Stimulated activated CD4-positive, alpha-beta T cell treated with anti-CD3 and anti-CD28 coated beads, Interleukin-2, amount 100 ng/mL, for 4 hours (primary cell): ENCODE results near the gene HOXB1.
"Not testable (repeated sequence)": the region's sequence is repeated elsewhere in the genome, so short reads cannot be mapped to it uniquely, and the experiment has no call there.

ENCODE experiments used
- DNase-seq: peaks from one replicate; pipeline ENCODE4 v3.0.0-alpha.2; 2020; ENCODE audit warnings: low read depth

The HOXB1 gene

DNA sequence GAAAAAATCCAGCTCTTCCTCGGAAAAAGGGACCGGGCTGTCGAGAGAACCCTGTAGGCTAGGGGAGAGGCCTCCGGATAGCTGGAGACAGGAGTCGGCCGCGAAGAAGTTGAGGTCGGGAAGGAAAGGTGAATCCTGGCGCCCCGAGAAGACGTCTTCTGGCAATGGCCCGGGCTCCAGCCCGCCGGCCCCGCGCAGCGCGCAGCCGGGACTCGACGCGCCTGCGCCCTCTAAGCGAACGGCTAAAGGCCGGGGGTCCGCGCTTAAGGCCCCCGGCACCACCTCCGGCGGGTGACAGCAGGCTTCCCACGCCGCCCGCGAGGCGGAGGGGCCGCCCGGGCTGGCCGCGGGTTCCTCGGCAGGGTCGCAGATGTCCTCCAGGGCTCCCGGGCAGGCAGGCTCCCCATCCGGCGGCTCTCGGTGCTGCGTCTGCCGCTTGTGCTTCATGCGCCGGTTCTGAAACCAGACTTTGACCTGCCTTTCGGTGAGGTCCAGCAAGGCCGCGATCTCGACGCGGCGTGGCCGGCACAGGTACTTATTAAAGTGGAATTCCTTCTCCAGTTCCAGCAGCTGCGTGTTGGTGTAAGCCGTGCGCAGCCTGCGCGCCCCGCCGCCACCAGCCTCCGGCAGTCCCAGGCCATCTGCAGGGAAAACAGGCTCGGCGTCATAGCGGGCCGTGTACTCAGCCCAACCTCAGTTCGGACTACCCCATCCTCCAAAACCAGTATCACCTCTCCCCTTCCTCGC lies 12.5 kb upstream of the HOXB1 start:
- peak; percentile 33 for DNase-seq

DNA sequence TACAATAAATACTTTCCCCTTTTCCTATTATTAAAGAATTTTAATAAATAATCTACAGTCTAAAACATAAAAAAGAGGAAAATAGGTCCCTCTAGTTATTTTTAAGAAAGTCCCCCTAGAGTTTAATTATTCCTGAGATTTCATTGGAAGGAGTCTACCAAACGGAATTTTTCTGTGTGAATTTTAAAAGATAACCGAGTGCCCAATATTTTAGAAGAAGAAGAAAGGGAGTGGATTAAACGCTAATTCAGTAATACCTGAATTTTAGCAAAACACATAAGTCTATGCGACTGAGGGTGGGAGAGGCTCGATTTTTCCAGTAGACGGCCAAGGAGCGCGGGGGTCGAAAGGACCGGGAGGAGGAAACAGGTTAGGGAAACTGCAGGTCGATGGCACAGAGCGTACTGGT lies 11.9 kb upstream of the HOXB1 start:
- no peak for DNase-seq

GRCh38 chr17:48542114-48542656 lies 11.4 kb upstream of the HOXB1 start:
- no peak for DNase-seq

GRCh38 chr17:48541577-48542113 lies 10.8 kb upstream of the HOXB1 start:
- no peak for DNase-seq

DNA sequence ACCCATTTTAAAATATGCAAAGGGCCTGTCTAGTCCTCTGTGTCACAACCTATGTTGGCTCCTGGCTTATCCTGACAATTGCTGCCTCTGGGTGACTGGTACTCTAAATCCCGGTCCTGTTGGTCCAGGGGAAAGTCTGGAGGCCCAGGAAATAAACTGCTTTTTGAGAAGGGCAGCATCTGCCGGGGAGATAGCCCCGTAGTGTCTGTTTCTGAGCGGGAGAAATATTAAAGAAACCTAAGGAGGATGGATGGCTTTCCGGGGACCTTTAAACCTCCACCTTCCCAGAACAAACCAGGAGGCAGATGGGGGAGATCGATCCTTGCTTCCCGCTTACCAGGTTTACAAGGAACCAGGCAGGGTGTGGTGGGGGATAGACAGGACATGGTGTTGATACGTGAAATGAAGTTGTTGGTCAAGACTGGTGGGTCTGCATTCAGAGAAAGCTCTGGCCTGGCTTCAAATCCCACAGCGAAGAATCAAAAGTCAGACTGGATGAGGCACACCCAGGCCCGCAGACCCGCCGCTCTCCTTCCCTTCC lies 10.3 kb upstream of the HOXB1 start:
- no peak for DNase-seq

DNA sequence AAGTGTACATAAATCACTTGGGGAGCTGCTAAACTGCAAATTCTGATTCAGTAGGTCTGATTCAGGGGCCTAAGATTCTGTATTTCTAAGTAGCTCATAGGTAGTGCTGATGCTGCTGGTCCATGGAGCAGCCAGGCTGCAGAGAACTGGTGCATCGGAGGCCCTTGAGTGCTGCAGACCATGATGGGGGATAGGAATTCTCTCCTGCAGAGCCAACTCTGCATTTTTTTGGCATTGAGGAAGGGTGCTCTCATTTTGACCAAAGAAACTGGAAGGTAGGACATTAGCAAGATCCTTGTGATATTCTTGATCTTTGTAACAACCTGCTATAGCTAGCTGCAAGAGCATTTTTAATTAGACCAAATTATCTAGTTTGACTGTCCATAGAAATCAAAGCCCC lies 9.4 kb upstream of the HOXB1 start:
- no peak for DNase-seq

GRCh38 chr17:48539177-48539576 lies 8.4 kb upstream of the HOXB1 start:
- DNase-seq, result no peak

DNA sequence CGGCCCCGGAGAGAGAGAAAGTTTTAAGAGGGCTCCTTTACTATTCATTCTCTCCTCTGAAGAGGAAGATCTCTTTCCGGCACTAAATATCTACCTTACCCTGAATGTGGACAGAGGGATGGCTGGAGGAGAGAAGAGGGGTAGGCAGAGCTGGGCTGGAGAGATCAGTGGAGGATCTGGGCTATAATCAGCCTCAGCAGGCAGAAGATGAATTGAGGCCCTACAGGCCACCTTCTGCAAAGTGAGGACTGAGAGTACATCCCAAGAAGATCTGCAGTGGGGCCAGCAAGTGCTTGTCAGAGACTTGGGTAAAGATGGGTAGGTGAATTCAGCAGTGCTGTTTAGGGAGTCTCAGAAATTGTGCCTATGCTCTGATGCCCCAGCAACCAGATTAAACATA lies 6.5 kb upstream of the HOXB1 start:
- no peak for DNase-seq

- not testable (repeated sequence) for DNase-seq
These were observed 5.2 kb upstream of the HOXB1 start for GRCh38 chr17:48535793-48536559.

DNA sequence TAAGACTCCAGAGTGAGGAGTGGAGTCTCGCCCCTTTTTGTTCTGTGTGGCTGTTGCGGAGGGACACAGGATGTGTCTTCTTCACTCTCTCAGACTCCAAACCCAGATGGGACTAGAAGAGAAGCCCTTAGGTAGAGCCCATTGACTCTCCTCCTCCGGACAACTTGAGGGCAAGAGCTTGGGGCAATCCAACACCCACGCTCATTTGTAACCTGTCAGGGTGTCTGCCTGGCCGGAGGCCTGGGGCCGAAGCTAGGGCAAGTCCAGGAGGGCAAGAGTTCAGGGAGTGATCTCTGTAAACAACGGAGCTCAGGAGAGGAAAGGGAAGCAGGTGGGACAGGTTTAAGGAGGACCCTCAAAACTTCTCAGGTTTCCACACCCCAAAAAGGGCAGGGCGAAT lies 1.4 kb upstream of the HOXB1 start:
- no peak for DNase-seq

DNA sequence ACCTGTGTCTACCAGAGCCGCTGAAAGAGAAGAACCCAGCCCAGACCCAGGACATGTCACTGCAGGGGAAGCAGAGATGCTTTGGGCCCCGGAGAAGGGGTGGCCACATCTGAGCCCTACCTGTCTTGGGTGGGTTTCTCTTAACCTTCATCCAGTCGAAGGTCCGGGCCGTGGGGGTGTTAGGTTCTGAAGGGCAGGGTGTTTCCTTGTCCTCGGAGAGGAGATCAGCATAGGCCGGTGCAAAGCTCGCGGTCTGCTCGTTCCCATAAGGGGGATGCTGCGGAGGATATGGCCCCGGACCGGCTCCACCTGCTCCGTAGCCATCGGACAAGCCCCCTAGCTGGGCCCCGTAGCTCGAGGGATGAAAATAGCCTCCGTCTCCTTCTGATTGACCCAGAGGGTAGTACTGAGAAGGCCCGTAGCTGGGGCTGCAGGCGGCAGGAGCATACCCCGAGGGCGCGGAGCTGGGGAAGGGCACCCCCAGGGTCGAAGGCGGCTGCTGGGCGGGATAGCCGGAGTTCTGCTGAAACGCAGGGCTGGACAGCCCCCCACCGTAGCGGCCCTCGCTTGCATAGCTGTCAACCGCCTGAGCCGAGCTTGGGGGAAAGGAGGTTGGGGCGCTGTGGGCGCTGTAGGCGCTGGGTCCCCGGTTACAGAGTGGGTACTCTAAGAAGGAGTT lies 464 bp downstream of the HOXB1 start:
- no peak for DNase-seq

DNA sequence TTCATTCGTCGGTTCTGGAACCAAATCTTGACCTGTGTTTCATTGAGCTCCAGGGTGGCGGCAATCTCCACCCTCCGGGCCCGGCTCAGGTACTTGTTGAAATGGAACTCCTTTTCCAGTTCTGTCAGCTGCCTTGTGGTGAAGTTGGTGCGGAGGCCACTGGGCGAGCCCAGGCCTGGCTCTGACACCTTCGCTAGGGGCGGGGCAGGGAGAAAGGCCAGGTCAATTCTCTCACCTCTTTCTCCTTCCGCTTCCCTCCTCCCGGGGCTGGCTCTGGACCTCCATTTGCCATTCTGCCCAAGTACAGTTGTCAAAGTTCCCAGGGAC lies 1.2 kb downstream of the HOXB1 start:
- no peak for DNase-seq

DNA sequence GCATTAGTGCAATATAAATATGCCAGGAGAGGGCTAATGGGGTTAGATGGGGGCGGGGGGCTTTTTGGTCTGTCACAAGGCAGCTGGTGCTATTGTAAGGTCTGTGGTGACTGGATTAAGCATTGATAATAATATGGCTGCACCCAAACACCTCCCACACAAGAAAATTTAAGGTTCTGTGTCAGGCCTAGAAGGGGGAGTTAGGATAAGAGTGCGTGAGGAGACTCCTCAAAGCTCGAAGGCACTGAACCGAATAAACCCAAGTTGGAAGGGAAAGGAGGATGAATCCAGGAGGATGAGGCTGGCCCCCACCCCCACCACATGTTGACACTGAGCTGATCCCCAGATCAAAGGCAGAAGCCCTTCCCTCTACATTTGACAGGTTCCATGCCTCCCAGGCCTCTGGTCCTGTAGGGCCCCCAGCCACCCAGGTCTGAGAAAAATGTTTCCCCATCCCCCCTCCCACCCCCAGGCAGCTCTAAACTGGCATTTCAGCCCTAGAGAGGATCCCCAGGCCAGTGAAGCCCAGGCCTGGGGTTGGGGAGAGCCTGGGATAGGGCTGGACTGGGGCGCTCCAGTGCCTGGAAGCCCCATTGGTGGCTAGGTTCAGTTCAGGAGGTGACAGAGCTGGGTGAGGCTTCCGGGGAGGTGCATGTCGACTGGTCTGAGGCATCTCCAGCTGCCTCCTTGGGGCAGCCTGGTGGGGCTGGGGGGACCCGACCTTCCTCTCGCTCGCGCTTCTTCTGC lies 1.7 kb downstream of the HOXB1 start:
- DNase-seq, result no peak

DNA sequence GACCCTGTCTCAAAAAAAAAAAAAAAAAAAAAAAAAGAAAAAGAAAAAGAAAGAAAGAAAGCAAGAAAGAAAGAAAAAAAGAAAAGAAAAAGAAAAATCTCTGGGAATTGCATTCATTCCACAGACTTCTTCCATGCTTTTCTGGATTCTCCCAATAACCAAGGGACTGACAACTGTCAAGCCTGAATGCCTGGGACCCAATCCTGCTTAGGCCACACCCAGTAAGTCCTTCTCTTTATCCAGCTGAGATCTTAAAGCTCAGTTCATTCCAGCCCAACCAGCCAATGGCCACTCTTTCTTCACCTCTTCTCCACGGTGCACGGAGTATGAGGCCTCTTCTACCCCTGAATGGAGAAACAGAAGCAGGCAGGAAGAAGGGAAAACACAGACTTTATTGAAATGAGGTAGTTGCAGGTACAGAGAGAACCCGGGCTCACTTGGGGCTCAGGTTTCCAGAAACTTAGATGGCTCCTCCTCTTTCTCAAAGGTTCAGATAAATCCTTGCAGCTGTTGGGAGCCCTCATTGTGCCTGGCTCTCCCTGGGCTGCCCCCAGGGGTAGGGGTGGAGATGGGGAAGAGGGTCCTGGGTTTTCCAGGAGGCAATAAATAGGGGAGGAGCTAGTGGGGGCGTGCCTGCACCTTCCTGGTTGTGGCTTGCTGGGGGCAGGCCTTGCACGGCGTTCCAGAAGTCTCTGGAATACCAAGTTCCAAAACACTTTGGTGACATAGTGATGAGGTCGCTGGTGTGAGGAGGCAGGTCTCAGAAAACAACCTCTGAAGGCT lies 2.5 kb downstream of the HOXB1 start:
- DNase-seq, result no peak

DNA sequence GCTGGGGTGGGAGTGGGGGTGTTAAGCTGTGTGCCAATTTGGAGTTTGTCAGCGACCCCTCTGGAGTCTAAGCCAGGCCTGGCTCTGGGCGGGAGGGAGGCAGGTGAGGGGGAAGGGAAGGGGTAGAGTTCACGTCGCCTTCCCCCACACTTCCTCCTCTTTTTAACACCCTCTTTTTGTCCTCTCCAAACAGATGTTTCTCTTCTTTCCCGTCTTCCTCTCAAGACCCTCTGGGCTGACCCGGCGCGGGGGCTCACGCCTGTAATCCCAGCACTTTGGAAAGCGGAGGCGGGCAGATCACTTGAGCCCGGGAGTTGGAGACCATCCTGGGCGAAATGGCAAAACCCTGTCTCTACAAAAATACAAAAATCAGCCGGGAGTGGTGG lies 3.3 kb downstream of the HOXB1 start:
- no peak for DNase-seq

DNA sequence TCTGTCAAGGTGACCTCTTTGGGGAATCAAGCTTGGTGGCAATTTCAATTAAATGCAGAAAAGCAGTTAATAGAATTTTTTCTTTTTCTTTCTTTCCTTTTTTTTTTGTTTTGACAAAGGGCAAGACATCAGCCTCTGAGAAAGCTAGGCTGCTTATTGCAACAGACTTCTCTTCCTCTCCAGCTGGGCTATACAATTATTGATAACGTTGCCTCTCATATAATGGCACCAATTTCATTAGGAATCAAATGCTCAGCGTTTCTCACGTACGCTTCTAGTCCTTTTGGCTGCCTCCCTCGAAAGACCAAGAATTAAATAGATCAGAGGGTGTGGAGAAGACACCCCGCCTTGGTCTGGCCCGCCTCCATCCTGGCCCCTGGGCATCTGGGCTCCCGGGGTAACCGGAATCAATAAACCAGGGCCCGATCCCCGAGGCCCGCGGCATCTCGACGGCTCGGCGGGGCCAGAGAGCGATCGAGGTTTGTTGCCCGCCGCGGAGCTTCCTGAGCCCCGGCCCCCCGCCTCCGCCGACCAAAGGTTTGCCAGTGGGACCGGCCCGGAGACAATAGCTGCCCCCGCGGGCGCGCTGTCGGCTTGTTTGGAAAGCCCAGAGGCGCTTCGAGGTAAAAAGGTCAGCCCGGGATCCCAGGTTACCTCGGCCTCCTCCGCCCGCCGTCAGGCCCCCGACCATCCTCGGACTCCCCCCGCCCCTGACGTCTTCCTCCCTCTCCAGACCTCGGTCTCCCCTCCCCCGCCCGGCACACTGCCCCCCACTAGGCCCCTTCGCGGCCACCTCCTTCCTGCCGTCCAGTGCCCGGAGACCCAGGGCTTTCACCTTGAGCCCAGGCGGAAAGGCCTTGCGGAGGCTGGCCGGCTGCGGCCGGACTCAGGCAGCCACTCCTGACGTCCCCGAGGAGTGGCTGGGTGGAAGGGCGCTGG lies 3.9 kb downstream of the HOXB1 start:
- no peak for DNase-seq

DNA sequence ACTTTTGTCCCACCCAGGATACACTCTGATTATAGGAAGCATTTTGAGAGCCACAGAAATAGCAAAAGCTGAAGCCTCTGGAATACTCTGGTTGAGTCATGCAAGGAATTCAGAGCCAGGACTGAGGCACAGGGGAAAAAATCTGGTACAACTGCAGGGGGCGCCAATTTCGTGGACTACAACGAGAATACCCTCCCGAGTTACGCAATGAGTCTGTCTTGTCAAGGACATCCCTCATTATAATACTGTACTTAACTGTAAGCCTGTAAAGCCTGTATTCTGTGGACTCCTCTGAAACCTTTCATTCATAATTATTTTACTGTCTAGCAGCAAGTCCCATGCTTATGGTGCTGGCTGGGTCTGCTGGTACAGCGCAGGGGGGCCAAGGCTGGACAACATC lies 7.8 kb downstream of the HOXB1 start:
- DNase-seq, result no peak

- no peak for DNase-seq
These were observed 8.7 kb downstream of the HOXB1 start for GRCh38 chr17:48522031-48522653.

DNA sequence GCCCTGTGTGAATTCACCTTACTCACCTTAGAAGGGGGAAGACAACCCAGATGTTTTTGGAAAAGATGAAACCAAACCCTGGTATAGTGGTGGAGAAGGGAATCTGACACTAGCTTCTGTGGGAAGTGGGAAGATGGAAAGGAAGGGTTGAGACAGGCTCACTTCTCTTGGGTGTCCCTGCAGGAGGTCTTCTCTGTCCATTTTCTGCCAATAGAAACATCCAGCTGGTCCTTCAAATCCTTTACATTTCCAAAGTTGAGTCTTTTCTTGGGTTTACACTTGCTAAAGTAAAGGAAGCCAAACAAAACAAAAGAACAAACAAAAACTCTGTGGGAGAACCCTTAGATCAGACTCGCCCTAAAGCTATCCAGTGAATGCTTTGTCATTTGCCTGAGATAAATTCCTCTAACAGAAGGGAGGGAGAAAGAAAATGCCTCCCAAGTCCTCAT lies 10.2 kb downstream of the HOXB1 start:
- no peak for DNase-seq
